ENCODE data around the gene H2AZ2.

- no peak for TF ChIP-seq CTCF (IDR thresholded peaks at IDR 0.05)
- no peak for TF ChIP-seq POLR2A (IDR thresholded peaks at IDR 0.05)
- no peak for TF ChIP-seq POLR2AphosphoS5 (IDR thresholded peaks at IDR 0.05)
- TF ChIP-seq EP300 (IDR thresholded peaks at IDR 0.05) = no peak
These were observed 49.4 kb upstream of the H2AZ2 start for GRCh38 chr7:44897309-44897708.
